Erythroblast (primary cell): ENCODE results near the gene CD82.

ENCODE experiments used
- GATA1 ChIP-seq: IDR thresholded peaks from 2 replicates; pipeline ENCODE4 v1.6.1; 2011; ENCODE audit warnings: low read depth, mild to moderate bottlenecking, control low read depth, low read length, moderate library complexity
- POLR2A ChIP-seq: IDR thresholded peaks from 2 replicates; pipeline ENCODE4 v1.6.1; 2011; ENCODE audit warnings: mild to moderate bottlenecking, low read length

GRCh38 chr11:44645827-44646226 is 80.4 kb downstream of the CD82 start:
- no peak for TF ChIP-seq POLR2A
- TF ChIP-seq GATA1, result no peak
